CD4-positive, alpha-beta T cell (primary cell): ENCODE measurements around the gene NBPF11. TPM values are rescaled to one million over a fixed set of nuclear protein-coding genes. Genes with fewer than 3 reads are reported as not detected.
"Not testable (repeated sequence)": the region's sequence is repeated elsewhere in the genome, so short reads cannot be mapped to it uniquely, and the experiment has no call there.

Experiments used
- ATAC-seq: fragments of 200-7000 bp; cut with Tn5 transposase; one replicate; pipeline ENCODE4 v1.10.0; 2022; ENCODE audit warnings: mild to moderate bottlenecking; ENCODE audit not compliant: poor library complexity
- CTCF ChIA-PET: fragments of 350-600 bp; sonication (Branson Sonifier 250); formaldehyde crosslinking; loops from one replicate; lab custom pipeline; 2021; ENCODE audit warnings: antibody characterized with exemption, inconsistent platforms; lab: Charles Lee
- POLR2A ChIA-PET: fragments of 350-600 bp; sonication (Branson Sonifier 250); formaldehyde crosslinking; loops from one replicate; lab custom pipeline; 2021; ENCODE audit warnings: antibody characterized with exemption, inconsistent platforms; lab: Charles Lee
- DNase-seq, 14 experiments: peaks; one replicate each; pipeline ENCODE4 v3.0.0-alpha.2; 2013 to 2020; ENCODE audit warnings: mixed read lengths in 2 of 14
- H3K27ac ChIP-seq, 2 donors: one replicate each; pipeline versions ENCODE4 v1.5.1 to v1.7.0; 2013; ENCODE audit warnings: low read length in 2 of 2, low read depth in 1 of 2, mild to moderate bottlenecking in 1 of 2
- H3K27me3 ChIP-seq, 2 experiments: 1 replicate in 1 of 2; 2 replicates in 1 of 2; pipeline versions ENCODE4 v1.6.1 to v1.7.0; 2013; ENCODE audit warnings: low read length in 2 of 2, control low read depth in 1 of 2, mild to moderate bottlenecking in 1 of 2, moderate library complexity in 1 of 2; ENCODE audit not compliant: insufficient read depth in 2 of 2, control insufficient read depth in 1 of 2
- H3K36me3 ChIP-seq: one replicate; pipeline ENCODE4 v1.6.1; 2013; ENCODE audit warnings: low read length, control low read depth; ENCODE audit not compliant: insufficient read depth
- H3K4me1 ChIP-seq: one replicate; pipeline ENCODE4 v1.6.1; 2013; ENCODE audit warnings: low read length, control low read depth; ENCODE audit not compliant: insufficient read depth
- H3K4me3 ChIP-seq: one replicate; pipeline ENCODE4 v1.5.1; 2013; ENCODE audit warnings: mild to moderate bottlenecking, low read length, moderate library complexity
- H3K9me3 ChIP-seq, 2 experiments: 1 replicate in 1 of 2; 2 replicates in 1 of 2; pipeline versions ENCODE4 v1.6.1 to v1.7.0; 2013; ENCODE audit warnings: low read length in 2 of 2, mild to moderate bottlenecking in 2 of 2, control low read depth in 1 of 2, moderate library complexity in 1 of 2; ENCODE audit not compliant: control insufficient read depth in 1 of 2, insufficient read depth in 1 of 2
- H3K27ac Mint-ChIP-seq: one replicate; pipeline ENCODE4 v1.8.0; 2020; ENCODE audit warnings: mixed read lengths
- H3K27me3 Mint-ChIP-seq: one replicate; pipeline ENCODE4 v1.8.0; 2021; ENCODE audit warnings: mixed read lengths
- H3K36me3 Mint-ChIP-seq: one replicate; pipeline ENCODE4 v1.8.0; 2021; ENCODE audit warnings: low read depth, mixed read lengths
- H3K4me1 Mint-ChIP-seq: one replicate; pipeline ENCODE4 v1.8.0; 2021; ENCODE audit warnings: low read depth, mixed read lengths
- H3K4me3 Mint-ChIP-seq: one replicate; pipeline ENCODE4 v1.8.0; 2020; ENCODE audit warnings: mild to moderate bottlenecking, mixed read lengths
- H3K9me3 Mint-ChIP-seq: one replicate; pipeline ENCODE4 v1.8.0; 2020; ENCODE audit warnings: mixed read lengths
- intact Hi-C, 2 experiments: fragments of 100-400 bp; cut with DNase I in 1 of 2; cut with micrococcal nuclease in 1 of 2; formaldehyde crosslinking; loops; one replicate each; pipeline versions ENCODE4 v1.15.1 to v1.9.0; 2023 to 2025; cut with DNase I, micrococcal nuclease
- polyA plus RNA-seq, 2 donors: library from polyadenylated mRNA; unstranded; fragments of 120-200 nt; gene quantifications; one replicate each; pipeline ENCODE4 v1.2.1, GENCODE V29; 2013
- total RNA-seq, 174 experiments: library from RNA in 2 of 174; stranded (reverse) in 2 of 174; gene quantifications; one replicate each; pipeline ENCODE4 v1.2.3 and lab custom pipeline; 2021 to 2026

Gene NBPF11
- total RNA-seq, result 10 to 100 TPM; 15.6 to 16.1 TPM
- 14.6 TPM for polyA plus RNA-seq (2013, experiment 1 of 2)
- polyA plus RNA-seq (2013, experiment 2 of 2), result 19.2 TPM
- total RNA-seq (lab: John Stamatoyannopoulos, UW), result 6.3 to 48.1 (median 23.2) reads per million in 172 experiments

- POLR2A ChIA-PET, H3K9me3 ChIP-seq: not testable (repeated sequence)
Measured at GRCh38 chr1:148151911-148152656, at the start of gene NBPF11. Gene NBPF11 (minus strand): TSS chr1:148152281. CDS start chr1:148127003, 25,278 bp downstream.

GRCh38 chr1:148197396-148197795, 45.3 kb upstream of the NBPF11 start:
- H3K36me3 ChIP-seq, H3K4me1 Mint-ChIP-seq, H3K4me3 ChIP-seq, intact Hi-C loops, H3K27ac Mint-ChIP-seq, H3K9me3 Mint-ChIP-seq, DNase-seq, H3K4me1 ChIP-seq, H3K36me3 Mint-ChIP-seq, H3K27me3 ChIP-seq, H3K9me3 ChIP-seq, H3K4me3 Mint-ChIP-seq, ATAC-seq, POLR2A ChIA-PET, H3K27ac ChIP-seq, CTCF ChIA-PET, H3K27me3 Mint-ChIP-seq: not testable (repeated sequence)

More at GRCh38 chr1:148151911-148152656, at the start of gene NBPF11:
- H3K27ac ChIP-seq, H3K36me3 ChIP-seq, H3K27me3 Mint-ChIP-seq, CTCF ChIA-PET, H3K36me3 Mint-ChIP-seq, H3K27me3 ChIP-seq, H3K9me3 Mint-ChIP-seq, H3K4me1 ChIP-seq, intact Hi-C loops: not testable (repeated sequence)
- H3K27ac Mint-ChIP-seq, result peak within 1 kb of the TSS; percentile 90
- DNase-seq, result peak; percentile 65 to 90 (median 77)
- peak within 1 kb of the TSS; percentile 99 for H3K4me3 Mint-ChIP-seq
- H3K4me1 Mint-ChIP-seq, result peaks cover 21% of the 10 kb centered on the region
- H3K4me3 ChIP-seq, result peak within 1 kb of the TSS; percentile 70
- ATAC-seq, result peak; percentile 94

- DNase-seq, H3K27ac Mint-ChIP-seq, intact Hi-C loops, H3K27ac ChIP-seq, H3K4me1 ChIP-seq, H3K9me3 ChIP-seq, H3K36me3 ChIP-seq, POLR2A ChIA-PET, H3K27me3 ChIP-seq, H3K4me3 Mint-ChIP-seq, H3K27me3 Mint-ChIP-seq, H3K4me1 Mint-ChIP-seq, H3K4me3 ChIP-seq, CTCF ChIA-PET, H3K36me3 Mint-ChIP-seq, H3K9me3 Mint-ChIP-seq: not testable (repeated sequence)
- peak; percentile 94 for ATAC-seq
Measured at GRCh38 chr1:148196949-148197348, 44.9 kb upstream of the NBPF11 start.

GRCh38 chr1:148195115-148195514, 43.0 kb upstream of the NBPF11 start:
- H3K36me3 ChIP-seq, CTCF ChIA-PET, H3K4me1 Mint-ChIP-seq, H3K27ac Mint-ChIP-seq, H3K4me3 Mint-ChIP-seq, intact Hi-C loops, H3K27me3 Mint-ChIP-seq, H3K27me3 ChIP-seq, H3K4me1 ChIP-seq, POLR2A ChIA-PET, H3K9me3 ChIP-seq, DNase-seq, H3K27ac ChIP-seq, H3K9me3 Mint-ChIP-seq, H3K4me3 ChIP-seq, ATAC-seq, H3K36me3 Mint-ChIP-seq: not testable (repeated sequence)

- H3K27ac ChIP-seq, CTCF ChIA-PET, H3K4me3 Mint-ChIP-seq, H3K9me3 ChIP-seq, H3K27me3 ChIP-seq, H3K27ac Mint-ChIP-seq, intact Hi-C loops, POLR2A ChIA-PET, H3K4me1 Mint-ChIP-seq, H3K36me3 ChIP-seq, H3K9me3 Mint-ChIP-seq, ATAC-seq, H3K36me3 Mint-ChIP-seq, H3K4me3 ChIP-seq, DNase-seq, H3K4me1 ChIP-seq, H3K27me3 Mint-ChIP-seq: not testable (repeated sequence)
Measured at GRCh38 chr1:148188768-148189167, 36.7 kb upstream of the NBPF11 start.

- H3K27ac ChIP-seq, ATAC-seq, CTCF ChIA-PET, H3K4me3 Mint-ChIP-seq, H3K27ac Mint-ChIP-seq, DNase-seq, intact Hi-C loops, H3K9me3 ChIP-seq, H3K27me3 Mint-ChIP-seq, H3K4me1 ChIP-seq, H3K36me3 ChIP-seq, POLR2A ChIA-PET, H3K4me1 Mint-ChIP-seq, H3K9me3 Mint-ChIP-seq, H3K27me3 ChIP-seq, H3K4me3 ChIP-seq, H3K36me3 Mint-ChIP-seq: not testable (repeated sequence)
Measured at GRCh38 chr1:148178682-148179081, 26.6 kb upstream of the NBPF11 start.

- H3K36me3 Mint-ChIP-seq, H3K4me3 ChIP-seq, intact Hi-C loops, H3K27me3 Mint-ChIP-seq, ATAC-seq, CTCF ChIA-PET, DNase-seq, H3K36me3 ChIP-seq, H3K9me3 ChIP-seq, H3K27me3 ChIP-seq, H3K4me3 Mint-ChIP-seq, H3K27ac ChIP-seq, H3K27ac Mint-ChIP-seq, H3K4me1 ChIP-seq, POLR2A ChIA-PET, H3K9me3 Mint-ChIP-seq, H3K4me1 Mint-ChIP-seq: not testable (repeated sequence)
Measured at GRCh38 chr1:148175414-148175813, 23.3 kb upstream of the NBPF11 start.
